DND-41 (cell line): ENCODE measurements around the gene AFG3L2.

Experiments used
- EZH2 ChIP-seq: IDR thresholded peaks from 3 replicates; pipeline ENCODE4 v1.6.1; 2012; ENCODE audit warnings: borderline replicate concordance, low read depth, mild to moderate bottlenecking, moderate library complexity, low read length, inconsistent platforms; ENCODE audit not compliant: severe bottlenecking
- TF ChIP-seq, protein P1 (sequence below): IDR thresholded peaks from 2 replicates; pipeline ENCODE4 v1.5.1; 2012; ENCODE audit warnings: borderline replicate concordance, low read length, moderate library complexity, mild to moderate bottlenecking; ENCODE audit not compliant: poor library complexity, severe bottlenecking; ENCODE audit errors: extremely low read depth

- TF ChIP-seq, protein P1, sequence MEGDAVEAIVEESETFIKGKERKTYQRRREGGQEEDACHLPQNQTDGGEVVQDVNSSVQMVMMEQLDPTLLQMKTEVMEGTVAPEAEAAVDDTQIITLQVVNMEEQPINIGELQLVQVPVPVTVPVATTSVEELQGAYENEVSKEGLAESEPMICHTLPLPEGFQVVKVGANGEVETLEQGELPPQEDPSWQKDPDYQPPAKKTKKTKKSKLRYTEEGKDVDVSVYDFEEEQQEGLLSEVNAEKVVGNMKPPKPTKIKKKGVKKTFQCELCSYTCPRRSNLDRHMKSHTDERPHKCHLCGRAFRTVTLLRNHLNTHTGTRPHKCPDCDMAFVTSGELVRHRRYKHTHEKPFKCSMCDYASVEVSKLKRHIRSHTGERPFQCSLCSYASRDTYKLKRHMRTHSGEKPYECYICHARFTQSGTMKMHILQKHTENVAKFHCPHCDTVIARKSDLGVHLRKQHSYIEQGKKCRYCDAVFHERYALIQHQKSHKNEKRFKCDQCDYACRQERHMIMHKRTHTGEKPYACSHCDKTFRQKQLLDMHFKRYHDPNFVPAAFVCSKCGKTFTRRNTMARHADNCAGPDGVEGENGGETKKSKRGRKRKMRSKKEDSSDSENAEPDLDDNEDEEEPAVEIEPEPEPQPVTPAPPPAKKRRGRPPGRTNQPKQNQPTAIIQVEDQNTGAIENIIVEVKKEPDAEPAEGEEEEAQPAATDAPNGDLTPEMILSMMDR: no peak
- no peak for TF ChIP-seq EZH2
Observed at GRCh38 chr18:12345491-12346239, 31.4 kb downstream of the AFG3L2 start.
